Suprapubic skin (tissue), 4 donors: ENCODE measurements around the gene GDPD1. TPM values are rescaled to one million over a fixed set of nuclear protein-coding genes. Genes with fewer than 3 reads are reported as not detected.
"Not testable (repeated sequence)": the region's sequence is repeated elsewhere in the genome, so short reads cannot be mapped to it uniquely, and the experiment has no call there.

Source experiments
- DNase-seq, 2 donors: peaks; one replicate each; pipeline ENCODE4 v3.0.0-alpha.2; 2019; ENCODE audit warnings: low spot score in 2 of 2
- H3K27ac ChIP-seq: fragments of 200-600 bp; sonication (generic); one replicate; pipeline ENCODE4 v1.5.1; 2019
- H3K27me3 ChIP-seq: fragments of 200-600 bp; sonication (generic); one replicate; pipeline ENCODE4 v1.5.1; 2019
- H3K36me3 ChIP-seq: fragments of 200-600 bp; sonication (generic); one replicate; pipeline ENCODE4 v1.5.1; 2019
- H3K4me1 ChIP-seq: fragments of 200-600 bp; sonication (generic); one replicate; pipeline ENCODE4 v1.5.1; 2019
- H3K4me3 ChIP-seq: fragments of 200-600 bp; sonication (generic); one replicate; pipeline ENCODE4 v1.5.1; 2019; ENCODE audit warnings: mild to moderate bottlenecking
- H3K9me3 ChIP-seq: fragments of 200-600 bp; sonication (generic); one replicate; pipeline ENCODE4 v1.5.1; 2019
- EP300 ChIP-seq: sonication (generic); formaldehyde crosslinking; IDR thresholded peaks from one replicate; pipeline ENCODE4 v1.6.1; 2017; ENCODE audit warnings: antibody characterized with exemption
- POLR2A ChIP-seq, 2 donors: fragments of 450-650 bp; IDR thresholded peaks; one replicate each; pipeline ENCODE4 v1.6.1; 2017; ENCODE audit warnings: antibody characterized with exemption in 2 of 2, mild to moderate bottlenecking in 2 of 2, moderate library complexity in 2 of 2
- POLR2AphosphoS5 ChIP-seq, 3 donors: sonication (generic); formaldehyde crosslinking; IDR thresholded peaks; one replicate each; pipeline ENCODE4 v1.6.1; 2017; ENCODE audit warnings: antibody characterized with exemption in 3 of 3
- WGBS: methylation state at CpG from one replicate; pipeline ENCODE4 v1.1.5; 2018; 5-methylcytosine and 5-hydroxymethylcytosine counted together
- total RNA-seq, 4 donors: library from RNA; depleted of rRNA; stranded (reverse); fragments of >200 nt; gene quantifications; one replicate each; pipeline ENCODE4 v1.1.0, GENCODE V29; 2016
- TF ChIP-seq, protein P1 (sequence below), 2 donors: fragments of 200-600 bp in 1 of 2; fragments of 450-650 bp in 1 of 2; sonication (generic) in 1 of 2; IDR thresholded peaks; one replicate each; pipeline ENCODE4 v1.5.1; 2016 to 2019; ENCODE audit warnings: antibody characterized with exemption in 2 of 2, mild to moderate bottlenecking in 1 of 2, moderate library complexity in 1 of 2

The GDPD1 gene
- total RNA-seq: 1 to 10 TPM; 1.8 to 8.5 (median 4.7) TPM

- WGBS: 0% methylated on average over 43 of the region's 60 CpGs
- peak within 1 kb of the TSS; percentile 61 for H3K27ac ChIP-seq
These were observed at the start of gene GDPD1 for GRCh38 chr17:59220328-59221158. Gene GDPD1 (plus strand): TSS chr17:59220511. CDS start chr17:59220610, 99 bp downstream.

GRCh38 chr17:59172436-59173004, 47.8 kb upstream of the GDPD1 start:
- TF ChIP-seq, protein P1, sequence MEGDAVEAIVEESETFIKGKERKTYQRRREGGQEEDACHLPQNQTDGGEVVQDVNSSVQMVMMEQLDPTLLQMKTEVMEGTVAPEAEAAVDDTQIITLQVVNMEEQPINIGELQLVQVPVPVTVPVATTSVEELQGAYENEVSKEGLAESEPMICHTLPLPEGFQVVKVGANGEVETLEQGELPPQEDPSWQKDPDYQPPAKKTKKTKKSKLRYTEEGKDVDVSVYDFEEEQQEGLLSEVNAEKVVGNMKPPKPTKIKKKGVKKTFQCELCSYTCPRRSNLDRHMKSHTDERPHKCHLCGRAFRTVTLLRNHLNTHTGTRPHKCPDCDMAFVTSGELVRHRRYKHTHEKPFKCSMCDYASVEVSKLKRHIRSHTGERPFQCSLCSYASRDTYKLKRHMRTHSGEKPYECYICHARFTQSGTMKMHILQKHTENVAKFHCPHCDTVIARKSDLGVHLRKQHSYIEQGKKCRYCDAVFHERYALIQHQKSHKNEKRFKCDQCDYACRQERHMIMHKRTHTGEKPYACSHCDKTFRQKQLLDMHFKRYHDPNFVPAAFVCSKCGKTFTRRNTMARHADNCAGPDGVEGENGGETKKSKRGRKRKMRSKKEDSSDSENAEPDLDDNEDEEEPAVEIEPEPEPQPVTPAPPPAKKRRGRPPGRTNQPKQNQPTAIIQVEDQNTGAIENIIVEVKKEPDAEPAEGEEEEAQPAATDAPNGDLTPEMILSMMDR (IDR thresholded peaks at IDR 0.05): no peak
- TF ChIP-seq POLR2AphosphoS5 (IDR thresholded peaks at IDR 0.05) (no peak), POLR2A (IDR thresholded peaks at IDR 0.05) (no peak), EP300 (no peak)
- no peak overlapping the region for H3K27ac ChIP-seq
- no peaks in the 10 kb centered on the region for H3K4me1 ChIP-seq
- H3K36me3 ChIP-seq: no peaks in the 10 kb centered on the region
- H3K4me3 ChIP-seq: no peak overlapping the region
- 95% methylated on average over 9 of the region's 33 CpGs for WGBS
- no peaks in the 10 kb centered on the region for H3K9me3 ChIP-seq
- no peaks in the 10 kb centered on the region for H3K27me3 ChIP-seq
- DNase-seq: peak in 1 of 2 donors; percentile 70

More at GRCh38 chr17:59220328-59221158, at the start of gene GDPD1:
- no peaks in the 10 kb centered on the region for H3K27me3 ChIP-seq
- peaks cover 10% of the 10 kb centered on the region for H3K4me1 ChIP-seq
- peak; percentile 96 for DNase-seq
- H3K4me3 ChIP-seq: peak within 1 kb of the TSS; percentile 88
- TF ChIP-seq POLR2AphosphoS5 (IDR thresholded peaks at IDR 0.05): no peak
- TF ChIP-seq, protein P1 (IDR thresholded peaks at IDR 0.05): peak; percentile 58 to 79
- no peaks in the 10 kb centered on the region for H3K36me3 ChIP-seq
- no peaks in the 10 kb centered on the region for H3K9me3 ChIP-seq

GRCh38 chr17:59174671-59175070, 45.6 kb upstream of the GDPD1 start:
- 98% methylated on average over 11 of the region's 11 CpGs for WGBS
- Histone ChIP-seq H3K4me3 (no peak overlapping the region), H3K9me3 (no peaks in the 10 kb centered on the region), H3K36me3 (no peaks in the 10 kb centered on the region), H3K4me1 (no peaks in the 10 kb centered on the region), H3K27ac (no peak overlapping the region), H3K27me3 (no peaks in the 10 kb centered on the region)
- TF ChIP-seq POLR2AphosphoS5 (IDR thresholded peaks at IDR 0.05) (no peak), POLR2A (IDR thresholded peaks at IDR 0.05) (no peak)
- TF ChIP-seq, protein P1 (IDR thresholded peaks at IDR 0.05): no peak
- peak in 1 of 2 donors; percentile 43 for DNase-seq

- Histone ChIP-seq H3K4me1 (no peaks in the 10 kb centered on the region), H3K36me3 (no peaks in the 10 kb centered on the region), H3K9me3 (no peaks in the 10 kb centered on the region), H3K4me3 (no peak overlapping the region), H3K27me3 (no peaks in the 10 kb centered on the region), H3K27ac (no peak overlapping the region)
- WGBS: 98% methylated on average over 6 of the region's 7 CpGs
- no peak for TF ChIP-seq POLR2AphosphoS5 (IDR thresholded peaks at IDR 0.05)
- no peak for TF ChIP-seq POLR2A (IDR thresholded peaks at IDR 0.05)
- TF ChIP-seq, protein P1 (IDR thresholded peaks at IDR 0.05): no peak
- TF ChIP-seq EP300: no peak
- peak in 1 of 2 donors; percentile 32 for DNase-seq
These were observed 45.2 kb upstream of the GDPD1 start for GRCh38 chr17:59175076-59175475.

DNA sequence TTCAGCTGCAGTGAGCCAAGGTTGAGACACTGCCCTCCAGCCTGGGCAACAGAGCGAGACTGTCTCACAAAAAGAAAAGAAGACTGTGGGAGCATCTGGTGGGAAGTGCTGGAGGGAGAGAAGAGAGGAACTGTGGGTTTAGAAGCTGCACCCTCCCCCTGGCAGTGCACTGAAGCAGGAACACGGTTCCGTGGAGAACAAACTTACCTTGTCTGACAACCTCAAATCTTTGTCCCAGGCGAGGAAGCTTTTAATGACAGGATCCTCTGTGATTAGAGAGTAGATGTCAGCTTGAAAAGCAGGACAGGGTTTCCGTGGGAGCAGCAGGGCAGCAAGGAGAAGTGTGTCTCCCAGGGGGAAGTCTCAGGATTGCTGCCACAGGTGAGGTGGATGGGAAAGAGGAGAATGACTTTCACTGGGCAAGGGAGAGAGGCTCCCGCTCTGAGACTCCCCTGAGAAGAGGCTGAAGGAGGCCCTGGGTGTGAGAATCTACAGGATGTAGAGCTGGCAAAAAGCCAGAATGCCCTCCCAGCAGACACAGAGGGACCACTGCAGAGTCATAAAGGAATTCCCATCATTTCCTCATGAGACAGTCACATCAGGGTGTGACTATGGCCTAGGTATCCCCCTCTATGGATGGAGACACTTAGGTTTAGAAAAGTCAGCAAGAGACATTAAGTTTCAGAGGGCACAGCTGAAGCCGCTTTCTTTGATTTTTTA, 41.9 kb upstream of the GDPD1 start:
- DNase-seq: no peak
- no peaks in the 10 kb centered on the region for H3K9me3 ChIP-seq
- no peaks in the 10 kb centered on the region for H3K27me3 ChIP-seq
- no peak overlapping the region for H3K27ac ChIP-seq
- no peaks in the 10 kb centered on the region for H3K4me1 ChIP-seq
- 82% methylated on average over 7 of the region's 7 CpGs for WGBS
- no peak overlapping the region for H3K4me3 ChIP-seq
- no peak for TF ChIP-seq POLR2AphosphoS5 (IDR thresholded peaks at IDR 0.05)
- TF ChIP-seq, protein P1 (IDR thresholded peaks at IDR 0.05): no peak
- no peaks in the 10 kb centered on the region for H3K36me3 ChIP-seq

GRCh38 chr17:59179601-59180000, 40.7 kb upstream of the GDPD1 start:
- not testable (repeated sequence) for H3K9me3 ChIP-seq, H3K27me3 ChIP-seq, H3K27ac ChIP-seq, H3K4me3 ChIP-seq, DNase-seq, H3K36me3 ChIP-seq, H3K4me1 ChIP-seq
- 90% methylated on average over 11 of the region's 11 CpGs for WGBS
